Left colon (tissue), 2 donors: Measurements from ENCODE around the gene DIP2B. TPM values are rescaled to one million over a fixed set of nuclear protein-coding genes. Genes with fewer than 3 reads are reported as not detected.

ENCODE experiments used
- ATAC-seq: fragments of 200-7000 bp; cut with Tn5 transposase; one replicate; pipeline ENCODE4 v1.9.1; 2020; ENCODE audit warnings: mild to moderate bottlenecking, moderate library complexity
- DNase-seq, 2 donors: peaks; one replicate each; pipeline ENCODE4 v3.0.0-alpha.2; 2020
- intact Hi-C, 2 donors: fragments of 100-400 bp; cut with DNase I in 1 of 2; cut with micrococcal nuclease in 1 of 2; formaldehyde crosslinking; loops; one replicate each; pipeline versions ENCODE4 v1.11.2 to v1.14.0; 2022; cut with DNase I, micrococcal nuclease
- total RNA-seq, 2 donors: library from RNA; stranded (reverse); fragmentation: NEBNext Ultra II Directional; extraction: Animal tissue kit (Norgen Biotek cat#: 25700); gene quantifications; one replicate each; pipeline ENCODE4 v1.2.1, GENCODE V29; 2021
- donor health status: DM: no; HTN: no; CAD: no.
- donor health status: DM: yes; HTN: yes; CAD: no.

DIP2B gene
- total RNA-seq, 2 donors from 2014 or later = 33.5 to 37.7 TPM

GRCh38 chr12:50567926-50568325 lies 63.1 kb downstream of the DIP2B start:
- ATAC-seq = peak; percentile 68
- intact Hi-C loops = no loop called here
- DNase-seq = no peak

GRCh38 chr12:50568338-50569091 lies 63.7 kb downstream of the DIP2B start:
- intact Hi-C loops = no loop called here
- ATAC-seq (peak; percentile 27), DNase-seq (no peak)

- intact Hi-C loops = no loop called here
- ATAC-seq = no peak
Observed at GRCh38 chr12:50569321-50569720, 64.5 kb downstream of the DIP2B start.

GRCh38 chr12:50569876-50570275 lies 65.1 kb downstream of the DIP2B start:
- intact Hi-C loops = no loop called here
- DNase-seq (no peak), ATAC-seq (no peak)

More at GRCh38 chr12:50569321-50569720, 64.5 kb downstream of the DIP2B start:
- no peak for DNase-seq

GRCh38 chr12:50571786-50572185 lies 67.0 kb downstream of the DIP2B start:
- ATAC-seq (no peak), DNase-seq (no peak)
- intact Hi-C loops = no loop called here

- ATAC-seq = peak; percentile 21
- DNase-seq = no peak
- intact Hi-C loops = no loop called here
Observed at GRCh38 chr12:50572287-50572686, 67.5 kb downstream of the DIP2B start.

GRCh38 chr12:50572760-50573159 lies 68.0 kb downstream of the DIP2B start:
- intact Hi-C loops = no loop called here
- ATAC-seq (no peak), DNase-seq (no peak)

GRCh38 chr12:50573271-50573670 lies 68.5 kb downstream of the DIP2B start:
- DNase-seq = no peak
- intact Hi-C loops = no loop called here

GRCh38 chr12:50574601-50575348 lies 70.0 kb downstream of the DIP2B start:
- intact Hi-C loops = no loop called here
- DNase-seq = no peak
- no peak for ATAC-seq

More at GRCh38 chr12:50573271-50573670, 68.5 kb downstream of the DIP2B start:
- no peak for ATAC-seq

- DNase-seq (no peak), ATAC-seq (peak; percentile 69)
- intact Hi-C loops = no loop called here
Observed at GRCh38 chr12:50579757-50580267, 75.0 kb downstream of the DIP2B start.

GRCh38 chr12:50580436-50580835 lies 75.7 kb downstream of the DIP2B start:
- no peak for DNase-seq
- intact Hi-C loops = no loop called here
- no peak for ATAC-seq

- intact Hi-C loops = no loop called here
- DNase-seq (no peak), ATAC-seq (no peak)
Observed at GRCh38 chr12:50581226-50582184, 76.7 kb downstream of the DIP2B start.

GRCh38 chr12:50584135-50584534 lies 79.3 kb downstream of the DIP2B start:
- no peak for DNase-seq
- no peak for ATAC-seq
- intact Hi-C loops = no loop called here

GRCh38 chr12:50589650-50590435 lies 85.1 kb downstream of the DIP2B start:
- DNase-seq (no peak), ATAC-seq (no peak)
- intact Hi-C loops = no loop called here

GRCh38 chr12:50590869-50591268 lies 86.1 kb downstream of the DIP2B start:
- intact Hi-C loops = no loop called here
- no peak for ATAC-seq

GRCh38 chr12:50595667-50596066 lies 90.9 kb downstream of the DIP2B start:
- intact Hi-C loops = no loop called here
- DNase-seq (no peak), ATAC-seq (no peak)

More at GRCh38 chr12:50590869-50591268, 86.1 kb downstream of the DIP2B start:
- DNase-seq = no peak

- DNase-seq (no peak), ATAC-seq (peak; percentile 36)
- intact Hi-C loops = no loop called here
Observed at GRCh38 chr12:50597200-50598195, 92.7 kb downstream of the DIP2B start.
